Cerebellar cortex (tissue), 1 donor: ENCODE measurements around the gene CCDC142.
"Not testable (repeated sequence)": the region's sequence is repeated elsewhere in the genome, so short reads cannot be mapped to it uniquely, and the experiment has no call there.

Experiments
- DNase-seq: peaks from one replicate; pipeline ENCODE4 v3.0.0-alpha.2; 2015; ENCODE audit warnings: low spot score

CCDC142 gene

GRCh38 chr2:74442483-74443297 lies 40.1 kb downstream of the CCDC142 start:
- DNase-seq = not testable (repeated sequence)

DNA sequence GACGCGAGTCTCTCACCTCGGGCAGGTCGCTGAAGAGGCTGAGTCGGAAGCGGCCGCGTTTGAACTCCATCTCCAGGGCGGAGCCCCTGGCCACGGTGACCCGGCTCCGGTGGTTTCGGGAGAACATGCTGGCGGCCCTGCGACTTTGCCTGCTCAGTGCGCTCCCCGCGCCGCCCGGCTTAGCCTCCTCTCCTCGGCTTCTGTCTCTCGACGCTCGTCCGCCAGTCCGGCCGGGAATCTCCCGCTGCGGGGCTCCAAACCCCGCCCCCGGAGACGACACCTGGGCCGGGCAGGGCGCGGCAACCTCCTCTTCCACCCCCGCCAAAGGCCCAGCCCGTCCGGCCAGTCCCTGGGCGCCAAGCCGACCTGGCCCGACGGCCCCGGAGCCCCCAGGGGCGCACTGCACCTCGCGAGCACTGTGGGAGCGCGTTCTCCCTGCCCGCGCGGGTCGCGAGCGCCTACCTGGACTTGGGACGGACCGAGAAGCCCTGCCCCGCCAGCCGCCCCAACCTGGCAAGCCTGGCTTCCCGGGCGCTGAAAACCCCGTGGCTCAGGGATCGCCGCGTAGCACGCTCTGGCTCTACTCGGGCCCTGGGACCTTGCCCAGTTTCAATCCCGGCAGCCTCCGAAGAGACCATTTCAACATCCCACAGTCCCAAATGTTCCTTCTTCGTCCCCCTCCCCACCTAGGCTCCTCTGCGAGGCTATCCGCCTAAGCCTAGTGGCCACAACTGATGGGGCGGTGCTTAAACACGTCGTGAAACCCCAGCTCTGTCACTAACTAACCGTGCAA lies 40.9 kb downstream of the CCDC142 start, which contains the start of gene RTKN:
RTKN (minus strand) TSS at position 248 of the 793 bp plus-strand sequence; CDS start at position 127, 121 bp downstream.
- DNase-seq = peak; percentile 47

- DNase-seq = no peak
Measured at GRCh38 chr2:74441170-74441689, 41.6 kb downstream of the CCDC142 start.

GRCh38 chr2:74440378-74441169 lies 42.2 kb downstream of the CCDC142 start:
- peak; percentile 81 for DNase-seq

DNA sequence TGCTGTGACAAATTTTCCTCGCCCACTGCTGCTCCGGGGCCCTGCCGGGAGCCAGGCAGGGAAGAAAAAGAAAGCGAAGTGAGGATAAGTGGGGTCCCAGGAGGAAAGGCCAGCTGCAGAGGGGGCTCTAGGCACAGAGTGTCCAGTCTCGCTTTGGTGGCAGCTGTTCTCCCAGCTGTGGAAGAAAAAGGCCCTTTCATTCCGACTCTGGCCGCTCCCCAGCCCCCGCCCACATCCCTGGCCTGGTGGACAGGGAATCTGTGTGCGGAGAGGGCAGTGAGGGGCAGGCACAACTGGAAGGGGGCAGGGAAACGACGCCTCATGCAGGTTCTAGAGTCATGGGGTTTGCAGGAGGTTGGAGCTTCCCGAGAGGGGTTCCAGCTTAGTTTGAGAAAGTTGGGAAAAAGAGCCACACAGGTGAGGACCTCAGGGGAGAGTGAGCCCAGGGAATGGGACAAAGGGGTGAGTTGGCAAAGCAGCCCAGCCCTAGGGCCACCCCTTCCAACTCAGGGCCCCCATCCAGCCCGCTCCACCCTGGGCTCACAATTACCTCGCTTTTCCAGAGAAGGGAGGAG lies 42.9 kb downstream of the CCDC142 start:
- DNase-seq = no peak

- DNase-seq = no peak
Measured at GRCh38 chr2:74439373-74439772, 43.4 kb downstream of the CCDC142 start.

- DNase-seq = no peak
Measured at GRCh38 chr2:74438248-74438647, 44.5 kb downstream of the CCDC142 start.

DNA sequence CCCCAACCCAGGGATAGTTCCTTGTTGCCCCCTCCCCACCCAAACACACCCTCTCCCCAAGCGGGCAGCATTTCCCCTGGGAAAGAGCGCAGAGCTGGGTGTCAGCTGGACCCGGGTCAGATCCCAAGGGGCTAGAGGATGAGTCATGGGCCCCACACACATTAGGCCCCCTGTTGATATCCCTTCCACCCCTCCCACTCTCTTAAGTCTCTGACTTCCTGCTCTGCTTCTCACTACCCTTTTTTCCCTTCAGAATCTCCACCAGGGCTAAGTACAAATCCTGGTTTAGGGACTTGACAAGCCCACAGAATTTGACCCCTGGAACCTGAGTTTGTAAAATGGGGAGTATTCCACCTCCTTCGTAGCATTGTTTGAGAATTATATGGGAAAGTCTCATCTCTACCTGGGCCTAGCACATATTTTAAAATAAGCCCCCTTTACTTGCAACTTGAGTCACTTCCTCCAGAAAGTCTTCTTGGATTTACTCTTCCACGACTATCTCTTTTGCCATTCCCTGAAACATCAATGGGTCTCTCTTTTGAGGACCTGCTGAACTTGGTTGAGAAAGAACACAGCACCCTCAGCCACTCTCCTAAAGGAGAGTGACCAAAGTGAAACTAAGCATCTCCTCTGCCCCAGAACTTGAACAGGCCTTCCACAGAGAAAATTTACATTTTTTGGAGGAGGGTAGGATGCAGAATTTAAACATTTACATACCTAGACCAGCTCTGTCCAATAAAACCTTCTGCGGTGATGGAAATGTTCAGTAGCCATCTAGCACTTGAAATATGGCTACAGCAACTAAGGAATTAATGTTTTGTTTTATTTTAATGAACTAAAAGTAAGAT lies 45.7 kb downstream of the CCDC142 start:
- no peak for DNase-seq

GRCh38 chr2:74436111-74436805 lies 46.5 kb downstream of the CCDC142 start:
- DNase-seq = no peak

- no peak for DNase-seq
Measured at GRCh38 chr2:74430502-74430901, 52.3 kb downstream of the CCDC142 start.

DNA sequence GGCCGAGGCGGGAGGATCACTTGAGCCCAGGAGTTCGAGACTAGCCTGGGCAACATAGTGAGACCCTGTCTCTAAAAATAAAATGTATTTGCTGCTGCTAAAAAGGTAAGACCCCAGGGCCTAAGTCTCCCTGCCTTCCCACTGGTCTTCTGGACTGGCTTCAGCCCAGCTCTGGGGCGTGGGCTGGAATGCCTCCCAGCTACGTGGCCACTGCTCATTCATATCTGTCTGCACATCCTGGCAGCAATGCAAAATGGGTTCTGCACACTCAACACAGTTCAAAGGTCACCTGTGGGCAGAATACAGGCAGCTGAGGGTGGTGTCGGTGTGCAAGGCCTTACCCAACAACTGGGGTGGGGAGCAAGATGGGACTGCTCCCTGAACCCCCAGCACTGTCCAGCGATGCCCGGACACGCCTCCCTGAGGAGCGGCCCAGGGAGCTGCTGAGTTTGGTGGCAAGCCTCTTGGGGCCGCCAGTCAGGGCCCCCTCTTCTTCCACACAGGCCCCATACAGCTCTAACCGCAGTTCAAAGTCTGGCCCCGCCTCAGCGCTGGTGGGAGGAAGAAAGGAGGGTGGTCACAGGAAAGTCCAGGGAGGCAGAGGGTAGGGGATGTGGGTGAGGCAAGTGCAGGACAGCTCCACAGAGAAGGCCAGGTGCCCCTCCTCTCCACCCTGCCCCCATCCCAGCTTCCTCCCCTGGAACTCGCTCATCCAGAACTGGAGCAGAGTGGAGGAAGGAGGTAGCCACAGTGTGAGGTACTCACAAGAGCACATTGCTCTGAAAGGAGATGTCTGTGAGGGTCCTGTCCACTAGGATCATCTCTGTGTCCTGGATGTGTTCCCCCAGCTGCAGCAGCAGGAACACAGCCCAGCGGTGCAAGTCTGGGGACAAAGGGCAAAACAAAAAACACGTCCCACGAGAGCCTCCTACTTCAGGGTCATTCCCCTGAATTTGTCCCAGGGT lies 53.0 kb downstream of the CCDC142 start:
- no peak for DNase-seq

GRCh38 chr2:74428675-74429074 lies 54.1 kb downstream of the CCDC142 start:
- no peak for DNase-seq

- no peak for DNase-seq
Measured at GRCh38 chr2:74427551-74427950, 55.2 kb downstream of the CCDC142 start.

GRCh38 chr2:74426181-74426758 lies 56.5 kb downstream of the CCDC142 start:
- no peak for DNase-seq

DNA sequence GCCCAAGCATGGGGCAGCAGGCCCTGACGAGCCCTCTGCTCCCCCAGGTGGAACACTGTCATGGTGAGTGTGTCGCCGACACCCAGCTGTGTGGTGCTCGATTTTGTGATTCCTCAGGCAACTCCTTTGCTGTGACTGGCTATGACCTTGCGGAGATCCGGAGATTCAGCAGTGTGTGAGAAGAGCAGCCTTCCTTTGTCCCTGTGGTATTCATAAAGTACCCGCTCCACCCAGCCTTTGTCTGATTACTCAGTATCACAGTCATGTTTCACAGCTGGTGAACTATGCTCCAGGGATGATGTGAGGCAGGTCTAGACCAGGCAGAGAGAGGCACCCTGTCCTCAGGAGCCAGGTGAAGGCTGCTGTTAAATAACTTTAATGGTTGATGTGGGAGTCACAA lies 57.3 kb downstream of the CCDC142 start:
- no peak for DNase-seq

- no peak for DNase-seq
Measured at GRCh38 chr2:74424995-74425406, 57.8 kb downstream of the CCDC142 start.

DNA sequence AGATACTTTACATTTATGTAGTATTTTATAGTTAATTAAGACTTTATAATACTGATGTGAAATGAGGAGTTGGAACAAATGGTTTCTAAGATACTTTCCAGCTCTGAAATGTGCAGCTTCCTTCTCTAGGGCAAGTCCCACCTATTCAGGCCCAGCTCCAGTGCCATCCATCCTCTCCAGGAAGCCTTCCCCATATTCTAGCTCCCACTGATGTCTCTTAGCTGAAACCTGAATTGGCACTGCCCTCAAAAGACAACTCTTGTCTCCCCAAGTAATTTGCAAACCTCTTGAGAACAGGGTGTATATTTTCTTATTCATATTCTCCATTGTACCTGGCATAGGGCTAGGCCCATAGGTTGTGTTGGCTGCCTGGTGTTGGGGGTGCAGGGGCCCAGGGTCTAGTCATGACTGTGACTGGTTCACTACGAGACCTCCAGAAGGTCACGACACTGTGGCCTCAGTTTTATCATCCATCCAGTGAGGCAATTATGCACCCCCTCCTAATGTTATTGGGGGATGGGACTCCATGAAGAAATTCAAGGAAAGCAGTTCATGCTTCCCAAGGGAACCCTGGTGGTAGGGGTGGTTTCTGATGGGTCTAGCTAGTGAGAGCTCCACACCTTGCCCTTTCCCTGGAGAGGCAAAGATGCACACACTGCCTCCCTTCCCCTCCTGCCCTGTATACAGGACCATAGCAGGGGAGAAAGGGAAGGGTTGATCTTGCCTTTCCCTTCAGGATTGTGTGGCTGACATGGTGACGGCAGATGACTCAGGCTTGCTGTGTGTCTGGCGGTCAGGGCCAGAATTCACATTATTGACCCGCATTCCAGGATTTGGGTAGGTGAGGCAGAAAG lies 58.4 kb downstream of the CCDC142 start:
- peak; percentile 35 for DNase-seq
